IMR-90 (cell line): ENCODE measurements around the gene IST1.

Experiments
- BHLHE40 ChIP-seq: fragments of 150-350 bp; IDR thresholded peaks from 2 replicates; pipeline ENCODE4 v1.6.1; 2016; ENCODE audit warnings: mild to moderate bottlenecking, low read depth, low read length
- CEBPB ChIP-seq: IDR thresholded peaks from 2 replicates; pipeline ENCODE4 v1.6.1; 2012; ENCODE audit warnings: low read depth, low read length, improper control_type of control experiment
- POLR2A ChIP-seq: IDR thresholded peaks from 2 replicates; pipeline ENCODE4 v1.6.1; 2012; ENCODE audit warnings: mild to moderate bottlenecking, low read depth, low read length
- RAD21 ChIP-seq: IDR thresholded peaks from 2 replicates; pipeline ENCODE4 v1.6.1; 2012; ENCODE audit warnings: low read length, improper control_type of control experiment
- RCOR1 ChIP-seq: IDR thresholded peaks from 2 replicates; pipeline ENCODE4 v1.6.1; 2012; ENCODE audit warnings: mild to moderate bottlenecking, low read length, improper control_type of control experiment; ENCODE audit not compliant: insufficient replicate concordance
- TF ChIP-seq, protein P1 (sequence below): conservative IDR thresholded peaks from 2 replicates; pipeline ENCODE4 v1.5.1; 2012; ENCODE audit warnings: mild to moderate bottlenecking, low read depth, low read length, improper control_type of control experiment

DNA sequence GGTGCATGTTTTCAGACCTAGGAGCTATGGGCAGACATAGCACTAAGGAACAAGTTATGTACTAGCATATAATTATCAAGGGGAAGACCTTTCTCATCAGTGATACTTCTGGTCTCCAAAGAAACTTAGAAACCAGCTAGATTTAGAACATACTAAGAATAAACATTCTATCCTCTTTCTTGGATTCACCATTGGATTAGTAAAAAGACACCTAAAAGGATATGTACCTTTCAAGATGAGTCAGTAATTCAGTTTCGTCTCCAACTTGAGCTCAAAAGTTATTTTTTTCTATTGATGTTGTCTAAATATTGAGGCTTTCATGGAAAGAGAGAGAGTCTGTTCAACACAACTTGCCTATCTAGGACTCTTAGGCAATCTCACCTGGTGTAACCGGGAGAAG is 24.5 kb upstream of the IST1 start:
- TF ChIP-seq, protein P1, sequence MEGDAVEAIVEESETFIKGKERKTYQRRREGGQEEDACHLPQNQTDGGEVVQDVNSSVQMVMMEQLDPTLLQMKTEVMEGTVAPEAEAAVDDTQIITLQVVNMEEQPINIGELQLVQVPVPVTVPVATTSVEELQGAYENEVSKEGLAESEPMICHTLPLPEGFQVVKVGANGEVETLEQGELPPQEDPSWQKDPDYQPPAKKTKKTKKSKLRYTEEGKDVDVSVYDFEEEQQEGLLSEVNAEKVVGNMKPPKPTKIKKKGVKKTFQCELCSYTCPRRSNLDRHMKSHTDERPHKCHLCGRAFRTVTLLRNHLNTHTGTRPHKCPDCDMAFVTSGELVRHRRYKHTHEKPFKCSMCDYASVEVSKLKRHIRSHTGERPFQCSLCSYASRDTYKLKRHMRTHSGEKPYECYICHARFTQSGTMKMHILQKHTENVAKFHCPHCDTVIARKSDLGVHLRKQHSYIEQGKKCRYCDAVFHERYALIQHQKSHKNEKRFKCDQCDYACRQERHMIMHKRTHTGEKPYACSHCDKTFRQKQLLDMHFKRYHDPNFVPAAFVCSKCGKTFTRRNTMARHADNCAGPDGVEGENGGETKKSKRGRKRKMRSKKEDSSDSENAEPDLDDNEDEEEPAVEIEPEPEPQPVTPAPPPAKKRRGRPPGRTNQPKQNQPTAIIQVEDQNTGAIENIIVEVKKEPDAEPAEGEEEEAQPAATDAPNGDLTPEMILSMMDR, result no peak
- TF ChIP-seq POLR2A (no peak), CEBPB (no peak), RAD21 (no peak), RCOR1 (no peak), BHLHE40 (no peak)
